ENCODE results near the gene FLT3. TPM values are rescaled to one million over a fixed set of nuclear protein-coding genes. Genes with fewer than 3 reads are reported as not detected.

FLT3 gene
- total and polyA plus RNA-seq, 9 of the 15 experiments (the other 6 are each of a cell fraction or from before 2014, with no cell fraction given), result not detected

DNA sequence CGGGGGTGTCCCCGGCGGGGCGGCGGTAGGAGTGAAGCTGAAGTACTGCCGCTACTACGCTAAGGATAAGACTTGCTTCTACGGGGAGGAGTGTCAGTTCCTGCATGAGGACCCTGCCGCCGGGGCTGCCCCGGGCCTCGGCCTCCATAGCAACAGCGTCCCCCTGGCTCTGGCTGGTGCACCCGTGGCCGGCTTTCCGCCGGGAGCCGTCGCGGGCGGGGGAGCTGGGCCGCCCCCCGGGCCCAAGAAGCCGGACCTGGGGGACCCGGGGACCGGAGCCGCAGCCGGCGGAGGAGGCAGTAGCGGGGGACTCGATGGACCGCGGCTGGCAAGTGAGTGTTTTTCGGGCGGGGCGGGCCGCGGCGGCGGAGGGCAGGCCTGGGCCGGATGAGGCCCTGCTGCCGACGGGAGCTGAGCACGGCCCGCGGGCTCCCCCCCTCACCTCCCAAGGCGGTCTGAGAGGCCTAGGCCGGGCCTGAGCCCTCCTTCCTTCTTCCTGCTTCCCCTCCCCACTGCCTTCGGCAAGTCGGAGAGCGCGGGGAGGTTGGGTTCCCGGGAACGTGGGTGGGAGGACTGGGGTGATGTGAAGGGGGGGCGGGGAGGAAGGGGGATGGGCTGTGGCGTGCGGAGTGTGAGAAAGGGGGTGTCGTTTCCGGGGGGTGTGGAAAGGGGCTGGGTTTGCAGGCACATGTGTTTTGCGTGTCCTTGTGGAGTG, 38.5 kb upstream of the FLT3 start (continued):
- TF ChIP-seq, protein P1, sequence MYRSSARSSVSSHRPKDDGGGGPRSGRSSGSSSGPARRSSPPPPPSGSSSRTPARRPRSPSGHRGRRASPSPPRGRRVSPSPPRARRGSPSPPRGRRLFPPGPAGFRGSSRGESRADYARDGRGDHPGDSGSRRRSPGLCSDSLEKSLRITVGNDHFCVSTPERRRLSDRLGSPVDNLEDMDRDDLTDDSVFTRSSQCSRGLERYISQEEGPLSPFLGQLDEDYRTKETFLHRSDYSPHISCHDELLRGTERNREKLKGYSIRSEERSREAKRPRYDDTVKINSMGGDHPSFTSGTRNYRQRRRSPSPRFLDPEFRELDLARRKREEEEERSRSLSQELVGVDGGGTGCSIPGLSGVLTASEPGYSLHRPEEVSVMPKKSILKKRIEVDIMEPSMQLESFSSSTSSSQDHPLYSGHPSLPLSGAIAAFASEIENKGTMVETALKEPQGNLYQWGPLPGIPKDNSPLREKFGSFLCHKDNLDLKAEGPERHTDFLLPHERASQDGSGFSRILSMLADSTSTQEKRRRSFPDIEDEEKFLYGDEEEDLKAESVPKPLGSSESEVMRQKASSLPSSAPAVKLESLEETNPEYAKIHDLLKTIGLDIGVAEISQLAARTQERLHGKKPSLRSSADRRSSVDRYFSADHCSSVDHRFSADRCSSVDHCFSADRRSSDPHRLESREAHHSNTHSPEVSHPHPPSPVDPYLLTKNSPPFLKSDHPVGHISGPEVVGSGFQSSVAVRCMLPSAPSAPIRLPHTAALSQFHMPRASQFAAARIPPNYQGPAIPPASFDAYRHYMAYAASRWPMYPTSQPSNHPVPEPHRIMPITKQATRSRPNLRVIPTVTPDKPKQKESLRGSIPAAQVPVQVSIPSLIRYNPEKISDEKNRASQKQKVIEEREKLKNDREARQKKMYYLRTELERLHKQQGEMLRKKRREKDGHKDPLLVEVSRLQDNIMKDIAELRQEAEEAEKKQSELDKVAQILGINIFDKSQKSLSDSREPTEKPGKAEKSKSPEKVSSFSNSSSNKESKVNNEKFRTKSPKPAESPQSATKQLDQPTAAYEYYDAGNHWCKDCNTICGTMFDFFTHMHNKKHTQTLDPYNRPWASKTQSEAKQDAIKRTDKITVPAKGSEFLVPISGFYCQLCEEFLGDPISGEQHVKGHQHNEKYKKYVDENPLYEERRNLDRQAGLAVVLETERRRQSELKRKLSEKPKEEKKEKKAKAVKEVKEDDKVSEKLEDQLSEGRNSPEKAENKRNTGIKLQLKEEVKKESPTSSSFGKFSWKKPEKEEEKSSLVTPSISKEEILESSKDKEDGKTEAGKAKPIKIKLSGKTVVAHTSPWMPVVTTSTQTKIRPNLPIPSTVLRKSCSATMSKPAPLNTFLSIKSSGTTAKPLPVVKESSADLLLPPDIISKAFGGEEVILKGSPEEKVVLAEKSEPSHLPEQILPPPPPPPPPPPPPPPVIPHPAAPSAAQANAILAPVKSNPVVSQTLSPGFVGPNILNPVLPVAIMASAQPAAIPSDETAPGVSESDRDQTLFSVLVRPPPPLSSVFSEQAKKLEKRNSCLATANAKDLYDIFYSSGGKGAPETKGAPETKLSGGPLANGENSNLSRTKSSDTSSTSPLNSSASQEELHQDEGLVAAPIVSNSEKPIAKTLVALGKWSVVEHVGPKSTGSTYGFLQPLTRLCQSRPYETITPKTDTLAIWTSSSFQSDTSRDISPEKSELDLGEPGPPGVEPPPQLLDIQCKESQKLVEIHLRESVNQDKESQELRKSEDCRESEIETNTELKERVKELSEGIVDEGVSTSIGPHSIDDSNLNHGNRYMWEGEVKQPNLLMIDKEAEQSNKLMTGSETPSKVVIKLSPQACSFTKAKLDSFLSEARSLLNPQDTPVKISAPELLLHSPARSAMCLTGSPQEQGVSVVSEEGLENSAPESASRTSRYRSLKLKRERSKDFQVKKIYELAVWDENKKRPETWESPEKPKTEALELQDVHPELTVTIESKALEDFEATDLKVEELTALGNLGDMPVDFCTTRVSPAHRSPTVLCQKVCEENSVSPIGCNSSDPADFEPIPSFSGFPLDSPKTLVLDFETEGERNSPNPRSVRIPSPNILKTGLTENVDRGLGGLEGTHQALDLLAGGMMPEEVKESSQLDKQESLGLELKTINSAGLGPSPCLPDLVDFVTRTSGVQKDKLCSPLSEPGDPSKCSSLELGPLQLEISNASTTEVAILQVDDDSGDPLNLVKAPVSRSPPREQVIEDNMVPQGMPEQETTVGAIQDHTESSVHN (IDR thresholded peaks at IDR 0.05; ENCODE audit: borderline replicate concordance in 1 of 2, low read depth in 1 of 2), result no peak
- no peak for TF ChIP-seq ZNF23 (CRISPR knock-in tag; IDR thresholded peaks at IDR 0.05)
- TF ChIP-seq RHOXF2B (CRISPR knock-in tag; conservative IDR thresholded peaks at IDR 0.05), result no peak
- TF ChIP-seq YBX1 (IDR thresholded peaks at IDR 0.05), result no peak
- TF ChIP-seq BACH1 (tag; IDR thresholded peaks at IDR 0.05), result no peak
- TF ChIP-seq RBM25 (IDR thresholded peaks at IDR 0.05; ENCODE audit: low read depth, low read length, severe bottlenecking), result no peak
- peak; percentile 13; the same call in 1 of the 2 replicates for TF ChIP-seq POLR2H (tag; IDR thresholded peaks at IDR 0.05; ENCODE audit: low read depth)
- TF ChIP-seq ZNF740 (CRISPR knock-in tag; IDR thresholded peaks at IDR 0.05), result peak; percentile 93
- TF ChIP-seq ZNF740 (tag; IDR thresholded peaks at IDR 0.05), result peak in 1 of 2 experiments; percentile 87; a peak in 2 of 4 replicates
- peak; percentile 54 for TF ChIP-seq KDM5B (IDR thresholded peaks at IDR 0.05; ENCODE audit: insufficient replicate concordance, low read depth, low read length)
- peak; percentile 89 for TF ChIP-seq ZFX (CRISPR knock-in tag; IDR thresholded peaks at IDR 0.05)
- no peak for TF ChIP-seq STAT5A (IDR thresholded peaks at IDR 0.05; ENCODE audit: borderline replicate concordance, low read length)
- TF ChIP-seq KDM4B (IDR thresholded peaks at IDR 0.05; ENCODE audit: borderline replicate concordance in 2 of 2, low read depth in 1 of 2), result peak in 1 of 2 experiments; percentile 62; a peak in 1 of 4 replicates
- TF ChIP-seq ESRRB (CRISPR knock-in tag; IDR thresholded peaks at IDR 0.05; ENCODE audit: borderline replicate concordance), result no peak
- no peak for TF ChIP-seq PHTF2 (CRISPR knock-in tag; IDR thresholded peaks at IDR 0.05)
- TF ChIP-seq NRF1 (conservative IDR thresholded peaks at IDR 0.05 in 1 of 2, IDR thresholded peaks at IDR 0.05 in 1 of 2), result 0 out of 4 replicates have a peak, but pooled peaks of 1 of the 2 experiments have one; percentile 14
- TF ChIP-seq PURB (CRISPR knock-in tag; IDR thresholded peaks at IDR 0.05; ENCODE audit: low read depth), result no peak
- TF ChIP-seq CREM (IDR thresholded peaks at IDR 0.05; ENCODE audit: low read depth), result peak; percentile 80
- TF ChIP-seq NCOA1 (IDR thresholded peaks at IDR 0.05; ENCODE audit: low read depth), result no peak
- TF ChIP-seq E2F3 (CRISPR knock-in tag; IDR thresholded peaks at IDR 0.05), result no peak

All from K562 (cell line).